Fibroblast of lung (primary cell): Measurements from ENCODE around the gene UBTF. TPM values are rescaled to one million over a fixed set of nuclear protein-coding genes. Genes with fewer than 3 reads are reported as not detected.

Experiments used
- DNase-seq, 2 donors: peaks; one replicate each; pipeline versions ENCODE4 v3.0.0 to v3.0.0-alpha.2; 2010; ENCODE audit warnings: low read depth in 2 of 2
- H2AFZ ChIP-seq: 2 replicates; pipeline ENCODE4 v1.5.1; 2012; ENCODE audit warnings: low read length, control low read depth, inconsistent platforms
- H3K27ac ChIP-seq: 2 replicates; pipeline ENCODE4 v1.5.1; 2011; ENCODE audit warnings: low read length, control low read depth; ENCODE audit not compliant: insufficient read depth
- H3K27me3 ChIP-seq: 2 replicates; pipeline ENCODE4 v1.5.1; 2011; ENCODE audit warnings: mild to moderate bottlenecking, low read length; ENCODE audit not compliant: control insufficient read depth, insufficient read depth
- H3K36me3 ChIP-seq: 2 replicates; pipeline ENCODE4 v1.5.1; 2011; ENCODE audit warnings: low read length; ENCODE audit not compliant: control insufficient read depth, insufficient read depth
- H3K4me1 ChIP-seq: 2 replicates; pipeline ENCODE4 v1.5.1; 2011; ENCODE audit warnings: low read length; ENCODE audit not compliant: control insufficient read depth, insufficient read depth; ENCODE audit errors: extremely low read depth
- H3K4me2 ChIP-seq: 2 replicates; pipeline ENCODE4 v1.5.1; 2011; ENCODE audit warnings: low read length, control low read depth; ENCODE audit not compliant: insufficient read depth; ENCODE audit errors: extremely low read depth
- H3K4me3 ChIP-seq, 4 experiments: fragments of 200-600 bp in 1 of 4; sonication (generic) in 1 of 4; replicated peaks in 1 of 4; 2 replicates each; pipeline ENCODE4 v1.5.1; 2011 to 2016; ENCODE audit warnings: low read length in 4 of 4, low read depth in 3 of 4, mild to moderate bottlenecking in 3 of 4, control low read depth in 2 of 4, inconsistent platforms in 1 of 4, mixed read lengths in 1 of 4; ENCODE audit not compliant: insufficient read depth in 1 of 4; ENCODE audit errors: control extremely low read depth in 1 of 4
- H3K79me2 ChIP-seq: 2 replicates; pipeline ENCODE4 v1.5.1; 2012; ENCODE audit warnings: mild to moderate bottlenecking, low read length, inconsistent platforms; ENCODE audit not compliant: control insufficient read depth, insufficient read depth
- H3K9ac ChIP-seq: 2 replicates; pipeline ENCODE4 v1.5.1; 2011; ENCODE audit warnings: mild to moderate bottlenecking, low read length, control low read depth; ENCODE audit not compliant: insufficient read depth
- H3K9me3 ChIP-seq: 2 replicates; pipeline ENCODE4 v1.5.1; 2012; ENCODE audit warnings: low read depth, low read length; ENCODE audit not compliant: control insufficient read depth, insufficient read depth
- H4K20me1 ChIP-seq: 2 replicates; pipeline ENCODE4 v1.5.1; 2011; ENCODE audit warnings: low read length; ENCODE audit not compliant: control insufficient read depth, insufficient read depth; ENCODE audit errors: extremely low read depth
- CTCF ChIP-seq, 2 donors: IDR thresholded peaks in 1 of 2; conservative IDR thresholded peaks in 1 of 2; 1 replicate in 1 of 2; 2 replicates in 1 of 2; pipeline ENCODE4 v1.5.1; 2011 to 2012; ENCODE audit warnings: low read length in 2 of 2, control low read depth in 1 of 2, inconsistent platforms in 1 of 2, low read depth in 1 of 2, mild to moderate bottlenecking in 1 of 2
- EZH2 ChIP-seq: IDR thresholded peaks from 2 replicates; pipeline ENCODE4 v1.5.1; 2012; ENCODE audit warnings: low read length, control low read depth, mild to moderate bottlenecking; ENCODE audit errors: missing control alignments
- polyA plus RNA-seq, 2 donors: library from polyadenylated mRNA; depleted of rRNA in 1 of 2; stranded (reverse) in 1 of 2; unstranded in 1 of 2; fragments of >200 nt; gene quantifications; 2 replicates each; pipeline ENCODE4 v1.2.1, GENCODE V29; 2011 to 2012; ENCODE audit warnings: missing spikeins in 1 of 2
- total RNA-seq: library from RNA; depleted of rRNA; stranded (reverse); fragments of >200 nt; gene quantifications from 2 replicates; pipeline ENCODE4 v1.2.1, GENCODE V29; 2014

UBTF gene
- total and polyA plus RNA-seq, 2 donors (not counting 1 experiment from before 2014, with no cell fraction given) = 25.1 to 42.1 TPM

DNA sequence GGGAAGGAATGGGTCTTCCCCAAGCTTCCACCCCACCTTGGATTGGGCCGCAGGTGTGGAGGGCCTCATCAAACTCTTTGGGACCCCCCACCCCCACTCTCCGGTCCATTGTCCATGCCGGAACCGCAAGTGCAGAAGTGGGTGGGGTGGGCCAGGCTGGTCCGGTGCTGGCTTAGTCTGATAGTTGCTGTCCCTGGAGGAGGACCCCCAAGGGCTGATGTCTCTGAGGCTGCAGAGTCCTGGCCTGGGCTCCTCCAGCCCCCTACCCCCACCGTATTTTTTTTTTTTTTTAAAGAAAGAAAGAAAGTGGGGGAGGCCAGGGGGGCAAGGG is 12.7 kb downstream of the UBTF start:
- Histone ChIP-seq H3K4me1 (peaks cover 42% of the 10 kb centered on the region), H3K9me3 (no peaks in the 10 kb centered on the region), H3K79me2 (no peaks in the 10 kb centered on the region), H3K9ac (no peak overlapping the region), H3K27ac (no peak overlapping the region), H3K36me3 (peaks cover 29% of the 10 kb centered on the region), H3K27me3 (no peaks in the 10 kb centered on the region), H2AFZ (no peak overlapping the region), H3K4me2 (no peak overlapping the region), H4K20me1 (no peaks in the 10 kb centered on the region), H3K4me3 (no peak overlapping the region)
- TF ChIP-seq CTCF (conservative IDR thresholded peaks at IDR 0.05 in 1 of 2, IDR thresholded peaks at IDR 0.05 in 1 of 2; ENCODE audit: low read depth in 1 of 2, low read length in 2 of 2) (no peak), EZH2 (no peak)
- DNase-seq = no peak

- no peaks in the 10 kb centered on the region for H3K27me3 ChIP-seq
- H3K4me2 ChIP-seq = no peak overlapping the region
- H3K36me3 ChIP-seq = peaks cover 24% of the 10 kb centered on the region
- H3K4me3 ChIP-seq = no peak overlapping the region
- H3K4me1 ChIP-seq = peaks cover 42% of the 10 kb centered on the region
- H3K27ac ChIP-seq = no peak overlapping the region
- H3K9ac ChIP-seq = no peak overlapping the region
- H4K20me1 ChIP-seq = no peaks in the 10 kb centered on the region
- no peak overlapping the region for H2AFZ ChIP-seq
- H3K9me3 ChIP-seq = no peaks in the 10 kb centered on the region
- H3K79me2 ChIP-seq = no peaks in the 10 kb centered on the region
- no peak for DNase-seq
- TF ChIP-seq EZH2 (no peak), CTCF (conservative IDR thresholded peaks at IDR 0.05 in 1 of 2, IDR thresholded peaks at IDR 0.05 in 1 of 2; ENCODE audit: low read depth in 1 of 2, low read length in 2 of 2) (peak; percentile 8 to 22)
Observed at GRCh38 chr17:44205962-44206824, 13.3 kb downstream of the UBTF start.

DNA sequence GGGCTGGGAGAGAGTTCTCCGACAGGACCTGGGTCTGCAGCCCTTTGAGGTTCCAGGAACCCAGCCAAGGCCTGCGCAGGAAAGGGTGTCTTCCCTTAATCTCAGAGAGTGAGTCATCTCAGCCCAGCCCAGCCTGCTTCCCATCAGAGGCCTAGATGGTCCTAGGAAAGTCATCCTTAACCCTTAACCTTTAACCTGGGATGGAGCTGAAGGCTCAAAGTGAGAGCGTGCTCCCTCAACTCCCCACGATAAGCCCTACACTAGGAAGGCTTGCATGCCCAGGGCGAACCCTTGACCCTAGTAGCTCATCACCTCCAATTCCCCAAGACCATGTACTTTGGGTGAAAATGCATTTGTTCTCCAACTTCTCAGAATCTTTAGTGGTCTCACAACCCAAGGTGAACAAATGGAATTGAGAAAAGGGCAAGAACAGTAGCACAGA is 15.0 kb downstream of the UBTF start:
- H3K9ac ChIP-seq = no peak overlapping the region
- DNase-seq = peak; percentile 65 to 70
- no peaks in the 10 kb centered on the region for H3K79me2 ChIP-seq
- H3K9me3 ChIP-seq = no peaks in the 10 kb centered on the region
- peak overlapping the region; percentile 26 for H3K27ac ChIP-seq
- H3K4me2 ChIP-seq = no peak overlapping the region
- no peak overlapping the region for H2AFZ ChIP-seq
- no peaks in the 10 kb centered on the region for H4K20me1 ChIP-seq
- no peak overlapping the region for H3K4me3 ChIP-seq
- H3K4me1 ChIP-seq = peaks cover 35% of the 10 kb centered on the region
- H3K27me3 ChIP-seq = no peaks in the 10 kb centered on the region
- TF ChIP-seq CTCF (conservative IDR thresholded peaks at IDR 0.05 in 1 of 2, IDR thresholded peaks at IDR 0.05 in 1 of 2; ENCODE audit: low read depth in 1 of 2, low read length in 2 of 2) (no peak), EZH2 (no peak)
- peaks cover 15% of the 10 kb centered on the region for H3K36me3 ChIP-seq
